Ishikawa (cell line): ENCODE data around the gene AGAP1.

ENCODE experiments used
- CEBPB ChIP-seq: IDR thresholded peaks from 2 replicates; pipeline ENCODE4 v1.6.1; 2012
- CREB1 ChIP-seq: IDR thresholded peaks from 2 replicates; pipeline ENCODE4 v1.6.1; 2012; ENCODE audit warnings: low read depth
- EGR1 ChIP-seq: IDR thresholded peaks from 2 replicates; pipeline ENCODE4 v1.6.1; 2012
- EP300 ChIP-seq: IDR thresholded peaks from 2 replicates; pipeline ENCODE4 v1.6.1; 2012; ENCODE audit warnings: borderline replicate concordance
- FOXM1 ChIP-seq: IDR thresholded peaks from 2 replicates; pipeline ENCODE4 v1.6.1; 2012; ENCODE audit warnings: low read depth, borderline replicate concordance
- NFIC ChIP-seq: IDR thresholded peaks from 2 replicates; pipeline ENCODE4 v1.6.1; 2012
- TAF1 ChIP-seq: IDR thresholded peaks from 2 replicates; pipeline ENCODE4 v1.6.1; 2012; ENCODE audit warnings: low read depth, mild to moderate bottlenecking
- TCF12 ChIP-seq: IDR thresholded peaks from 2 replicates; pipeline ENCODE4 v1.6.1; 2012; ENCODE audit warnings: low read depth
- TEAD4 ChIP-seq: IDR thresholded peaks from 2 replicates; pipeline ENCODE4 v1.6.1; 2012
- ZBTB7A ChIP-seq: IDR thresholded peaks from 2 replicates; pipeline ENCODE4 v1.6.1; 2012; ENCODE audit warnings: low read depth
- TF ChIP-seq, protein P1 (sequence below): IDR thresholded peaks from 2 replicates; pipeline ENCODE4 v1.6.1; 2012
- TF ChIP-seq, protein P2 (sequence below): IDR thresholded peaks from 2 replicates; pipeline ENCODE4 v1.6.1; 2012
- TF ChIP-seq, protein P3 (sequence below): IDR thresholded peaks from 2 replicates; pipeline ENCODE4 v1.6.1; 2012; ENCODE audit warnings: low read depth, mild to moderate bottlenecking

The AGAP1 gene

DNA sequence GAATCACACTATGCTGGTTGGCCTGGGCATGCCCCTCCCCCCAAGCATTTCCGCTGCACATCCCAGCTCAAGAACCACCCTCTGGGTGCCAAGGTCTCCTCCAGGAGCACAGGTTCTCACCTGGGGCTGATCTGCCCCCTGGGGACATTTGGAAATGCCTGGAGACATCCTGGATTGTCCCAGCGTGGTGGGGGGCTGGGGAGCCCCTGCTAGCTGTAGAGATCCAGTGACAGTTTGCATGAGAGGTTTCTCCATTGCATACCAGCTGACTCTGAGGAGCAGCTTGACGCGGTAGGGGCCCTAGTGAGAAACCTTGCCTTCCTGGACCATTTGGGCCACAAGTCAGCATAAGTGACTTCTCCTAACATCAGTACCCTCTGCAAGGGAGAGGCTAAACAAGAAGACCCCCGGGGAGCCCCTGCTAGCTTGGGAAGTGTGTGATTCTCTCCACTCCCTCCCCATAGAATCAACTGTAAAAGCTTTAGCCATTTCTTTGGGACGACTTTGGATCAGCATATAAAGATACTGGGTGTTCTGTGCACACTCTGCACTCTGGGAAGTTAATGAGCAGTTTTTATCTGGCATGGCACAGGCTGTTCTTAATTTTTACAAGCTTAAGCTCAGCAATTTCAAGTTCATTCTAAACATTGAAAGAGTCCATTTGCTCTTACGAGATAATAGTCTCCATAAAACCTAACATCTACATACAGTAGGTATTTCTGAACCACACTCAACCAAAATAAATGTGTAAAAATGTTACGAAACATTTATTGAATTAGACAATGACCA, 580.2 kb downstream of the AGAP1 start:
- no peak for TF ChIP-seq CEBPB

DNA sequence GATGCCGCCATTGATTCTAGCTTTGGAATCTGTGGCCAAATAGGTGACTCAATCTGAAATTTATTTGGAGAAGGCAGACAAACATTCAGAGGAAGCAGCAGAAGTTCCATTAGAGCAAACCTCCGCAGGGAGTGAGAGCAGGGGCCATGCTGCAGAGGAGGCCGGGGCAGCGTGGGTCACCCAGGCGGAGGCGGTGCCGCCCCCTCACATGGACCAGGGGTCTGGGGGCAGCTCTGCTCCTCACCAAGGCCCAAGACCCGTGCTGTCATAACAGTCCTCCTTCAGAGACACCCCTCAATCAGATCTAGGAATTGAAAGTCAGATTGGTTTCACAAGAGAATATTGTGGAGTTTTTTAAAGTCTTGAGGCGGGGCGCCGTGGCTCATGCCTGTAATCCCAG, 582.0 kb downstream of the AGAP1 start:
- TF ChIP-seq EGR1: no peak
- no peak for TF ChIP-seq CEBPB
- no peak for TF ChIP-seq FOXM1
- TF ChIP-seq, protein P1, sequence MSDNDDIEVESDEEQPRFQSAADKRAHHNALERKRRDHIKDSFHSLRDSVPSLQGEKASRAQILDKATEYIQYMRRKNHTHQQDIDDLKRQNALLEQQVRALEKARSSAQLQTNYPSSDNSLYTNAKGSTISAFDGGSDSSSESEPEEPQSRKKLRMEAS: no peak
- TF ChIP-seq TAF1: no peak

DNA sequence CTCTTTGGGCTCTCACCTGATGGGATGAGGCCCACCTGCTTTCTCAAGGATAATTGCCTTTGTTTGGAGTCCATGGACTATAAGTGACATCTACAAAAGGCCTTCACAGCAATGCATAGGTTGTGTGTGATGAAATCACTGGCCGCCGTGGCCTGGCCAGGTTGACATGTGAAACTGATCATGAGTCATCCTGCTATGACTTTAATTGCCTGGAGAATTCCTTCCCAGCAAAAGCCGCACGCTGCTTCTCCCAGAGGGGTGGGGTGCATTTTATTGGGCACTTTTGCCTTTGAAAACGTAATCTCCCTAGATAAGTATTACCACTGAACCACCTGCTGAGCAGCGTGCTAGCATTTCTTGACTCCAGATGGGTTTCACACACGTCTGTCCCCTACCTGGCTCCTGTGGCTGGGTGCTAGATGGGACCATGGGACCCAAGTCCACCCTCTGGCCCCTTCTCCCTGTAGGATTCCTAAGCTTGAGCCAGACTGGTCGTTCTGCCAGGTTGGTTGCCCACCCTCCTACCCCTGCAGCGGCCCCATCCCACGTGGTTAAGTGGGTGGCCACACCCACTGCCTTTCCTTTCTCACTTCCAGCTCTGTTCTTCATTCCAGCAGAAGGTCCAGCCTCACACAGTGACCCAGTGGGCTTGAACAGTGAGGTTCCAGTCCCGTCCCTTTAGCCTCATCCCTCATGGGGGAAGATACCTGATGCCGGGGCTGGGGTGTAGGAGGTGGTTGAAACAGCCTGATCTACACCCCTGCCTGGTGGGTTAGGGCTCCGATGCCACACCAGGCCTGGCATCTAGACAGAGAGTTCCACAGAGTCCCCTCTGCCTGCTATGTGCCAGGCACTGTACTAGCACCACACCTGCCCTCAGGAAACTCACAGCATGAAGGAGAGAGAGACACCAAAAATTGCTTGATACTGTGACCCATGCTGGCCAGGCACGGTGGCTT, 584.7 kb downstream of the AGAP1 start:
- TF ChIP-seq, protein P1: peak; percentile 44; the same call in 1 of the 2 replicates
- TF ChIP-seq TEAD4 (peak; percentile 67; the same call in 1 of the 2 replicates), EGR1 (no peak), TCF12 (peak; percentile 73; the same call in 1 of the 2 replicates), NFIC (peak; percentile 42; the same call in 1 of the 2 replicates), EP300 (peak; percentile 60; the same call in 1 of the 2 replicates), CEBPB (peak; percentile 91), TAF1 (no peak)
- TF ChIP-seq, protein P2, sequence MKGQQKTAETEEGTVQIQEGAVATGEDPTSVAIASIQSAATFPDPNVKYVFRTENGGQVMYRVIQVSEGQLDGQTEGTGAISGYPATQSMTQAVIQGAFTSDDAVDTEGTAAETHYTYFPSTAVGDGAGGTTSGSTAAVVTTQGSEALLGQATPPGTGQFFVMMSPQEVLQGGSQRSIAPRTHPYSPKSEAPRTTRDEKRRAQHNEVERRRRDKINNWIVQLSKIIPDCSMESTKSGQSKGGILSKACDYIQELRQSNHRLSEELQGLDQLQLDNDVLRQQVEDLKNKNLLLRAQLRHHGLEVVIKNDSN: peak; percentile 59

DNA sequence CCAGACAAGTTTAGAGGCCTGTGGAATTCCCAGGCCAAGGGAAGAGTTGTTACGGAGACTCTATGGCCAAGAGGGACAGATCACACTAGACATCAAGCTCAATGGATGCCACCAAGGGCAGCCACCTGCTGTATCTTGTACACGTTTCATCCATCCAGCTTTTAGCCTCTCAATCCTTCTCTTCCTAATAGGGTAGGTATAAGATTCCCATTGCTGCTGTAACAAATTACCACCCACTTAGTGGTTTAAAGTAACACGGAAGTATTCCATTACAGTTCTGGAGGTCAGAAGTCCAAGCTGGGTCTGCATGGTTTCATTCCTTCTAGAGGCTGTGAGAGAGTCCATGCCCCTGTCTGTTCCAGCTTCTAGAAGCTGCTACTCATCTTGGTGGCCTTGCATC, 586.6 kb downstream of the AGAP1 start:
- TF ChIP-seq NFIC: no peak
- TF ChIP-seq EP300: no peak
- TF ChIP-seq EGR1: no peak
- TF ChIP-seq, protein P1: no peak
- TF ChIP-seq, protein P3, sequence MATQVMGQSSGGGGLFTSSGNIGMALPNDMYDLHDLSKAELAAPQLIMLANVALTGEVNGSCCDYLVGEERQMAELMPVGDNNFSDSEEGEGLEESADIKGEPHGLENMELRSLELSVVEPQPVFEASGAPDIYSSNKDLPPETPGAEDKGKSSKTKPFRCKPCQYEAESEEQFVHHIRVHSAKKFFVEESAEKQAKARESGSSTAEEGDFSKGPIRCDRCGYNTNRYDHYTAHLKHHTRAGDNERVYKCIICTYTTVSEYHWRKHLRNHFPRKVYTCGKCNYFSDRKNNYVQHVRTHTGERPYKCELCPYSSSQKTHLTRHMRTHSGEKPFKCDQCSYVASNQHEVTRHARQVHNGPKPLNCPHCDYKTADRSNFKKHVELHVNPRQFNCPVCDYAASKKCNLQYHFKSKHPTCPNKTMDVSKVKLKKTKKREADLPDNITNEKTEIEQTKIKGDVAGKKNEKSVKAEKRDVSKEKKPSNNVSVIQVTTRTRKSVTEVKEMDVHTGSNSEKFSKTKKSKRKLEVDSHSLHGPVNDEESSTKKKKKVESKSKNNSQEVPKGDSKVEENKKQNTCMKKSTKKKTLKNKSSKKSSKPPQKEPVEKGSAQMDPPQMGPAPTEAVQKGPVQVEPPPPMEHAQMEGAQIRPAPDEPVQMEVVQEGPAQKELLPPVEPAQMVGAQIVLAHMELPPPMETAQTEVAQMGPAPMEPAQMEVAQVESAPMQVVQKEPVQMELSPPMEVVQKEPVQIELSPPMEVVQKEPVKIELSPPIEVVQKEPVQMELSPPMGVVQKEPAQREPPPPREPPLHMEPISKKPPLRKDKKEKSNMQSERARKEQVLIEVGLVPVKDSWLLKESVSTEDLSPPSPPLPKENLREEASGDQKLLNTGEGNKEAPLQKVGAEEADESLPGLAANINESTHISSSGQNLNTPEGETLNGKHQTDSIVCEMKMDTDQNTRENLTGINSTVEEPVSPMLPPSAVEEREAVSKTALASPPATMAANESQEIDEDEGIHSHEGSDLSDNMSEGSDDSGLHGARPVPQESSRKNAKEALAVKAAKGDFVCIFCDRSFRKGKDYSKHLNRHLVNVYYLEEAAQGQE: no peak
- no peak for TF ChIP-seq FOXM1
- TF ChIP-seq, protein P2: no peak
- no peak for TF ChIP-seq TAF1
- no peak for TF ChIP-seq TCF12

DNA sequence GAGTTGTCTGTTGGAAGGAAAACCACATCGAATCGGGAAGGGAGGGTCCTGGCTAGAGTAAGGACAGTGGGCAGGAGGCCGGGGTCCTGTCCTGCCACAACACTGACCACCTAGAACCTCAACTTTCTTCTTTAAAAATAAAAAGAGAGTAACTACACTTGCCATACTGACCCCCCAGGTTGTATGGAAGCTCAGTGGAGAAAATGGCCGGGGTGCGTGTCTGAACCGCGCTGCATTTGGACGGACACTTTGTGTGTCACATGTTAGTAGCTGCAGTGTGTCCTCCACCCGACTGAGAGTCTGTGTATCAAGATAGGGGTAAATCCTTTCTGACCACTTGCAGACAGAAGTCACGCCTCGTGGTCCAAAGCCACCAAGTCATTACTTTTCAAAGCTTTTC, 587.3 kb downstream of the AGAP1 start:
- TF ChIP-seq FOXM1 (no peak), ZBTB7A (no peak), TCF12 (no peak)
- TF ChIP-seq, protein P1: no peak
- TF ChIP-seq, protein P3: no peak

DNA sequence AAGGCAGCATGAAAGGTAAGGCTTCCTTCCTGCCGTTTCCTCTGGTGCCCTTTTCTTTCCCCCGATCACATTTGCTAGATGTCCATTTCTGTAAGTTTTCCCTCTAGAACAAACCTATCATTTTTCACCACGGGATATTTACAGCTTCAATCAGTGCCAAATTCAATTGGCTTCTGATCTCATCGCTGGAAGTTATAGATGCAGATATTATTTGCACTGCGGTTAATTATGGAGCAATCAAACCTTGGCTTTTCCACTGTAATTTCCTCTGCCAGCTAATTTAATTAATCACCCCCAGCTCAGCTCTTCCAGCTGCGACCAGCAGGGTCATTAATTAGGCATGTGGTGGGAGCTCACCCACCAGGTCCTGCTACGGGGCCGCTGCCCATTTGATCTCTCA, 588.2 kb downstream of the AGAP1 start:
- TF ChIP-seq CEBPB: no peak
- no peak for TF ChIP-seq CREB1
